NCI-H2171 treated with DMSO at 0.1 percent for 48 hours (cell line): ENCODE data around the gene PPP1R3E.

Experiments
- DNase-seq: peaks from one replicate; lab custom pipeline; 2025; lab: John Stamatoyannopoulos, UW

The PPP1R3E gene

GRCh38 chr14:23248601-23249000 is 54.1 kb downstream of the PPP1R3E start:
- DNase-seq: no peak
